22Rv1 (cell line): ENCODE results near the gene BMPER.

Source experiments
- ZFX ChIP-seq: fragments of 450-650 bp; IDR thresholded peaks from 2 replicates; pipeline ENCODE4 v1.6.1; 2017; ENCODE audit warnings: antibody characterized with exemption, borderline replicate concordance
- TF ChIP-seq, protein P1 (sequence below): fragments of 450-650 bp; IDR thresholded peaks from 2 replicates; pipeline ENCODE4 v1.5.1; 2017; ENCODE audit warnings: mild to moderate bottlenecking

DNA sequence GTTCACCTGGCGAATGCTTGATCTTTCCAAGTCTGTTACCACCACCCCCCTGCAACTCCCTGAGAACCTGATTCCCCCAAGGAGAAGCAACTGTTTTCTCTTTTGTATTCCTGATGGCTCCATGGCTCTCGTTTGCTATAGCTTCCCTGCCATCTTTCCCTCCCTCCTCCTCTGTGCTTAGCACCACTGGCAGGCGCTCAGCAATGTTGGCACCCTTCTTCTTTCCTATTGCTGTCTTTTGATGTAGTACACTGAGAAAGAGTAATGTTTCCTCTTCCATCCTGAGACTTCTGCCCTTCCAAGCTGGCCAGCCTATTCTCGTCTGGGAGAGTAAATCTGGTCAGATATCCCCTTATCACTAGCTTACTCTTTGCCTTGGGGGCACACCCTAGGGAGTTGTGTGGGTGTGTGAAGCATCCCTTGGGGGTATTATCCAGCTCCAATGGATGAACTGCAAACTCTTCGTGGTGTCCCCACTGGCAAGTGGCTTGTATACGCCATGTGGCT, 74.0 kb downstream of the BMPER start:
- TF ChIP-seq, protein P1, sequence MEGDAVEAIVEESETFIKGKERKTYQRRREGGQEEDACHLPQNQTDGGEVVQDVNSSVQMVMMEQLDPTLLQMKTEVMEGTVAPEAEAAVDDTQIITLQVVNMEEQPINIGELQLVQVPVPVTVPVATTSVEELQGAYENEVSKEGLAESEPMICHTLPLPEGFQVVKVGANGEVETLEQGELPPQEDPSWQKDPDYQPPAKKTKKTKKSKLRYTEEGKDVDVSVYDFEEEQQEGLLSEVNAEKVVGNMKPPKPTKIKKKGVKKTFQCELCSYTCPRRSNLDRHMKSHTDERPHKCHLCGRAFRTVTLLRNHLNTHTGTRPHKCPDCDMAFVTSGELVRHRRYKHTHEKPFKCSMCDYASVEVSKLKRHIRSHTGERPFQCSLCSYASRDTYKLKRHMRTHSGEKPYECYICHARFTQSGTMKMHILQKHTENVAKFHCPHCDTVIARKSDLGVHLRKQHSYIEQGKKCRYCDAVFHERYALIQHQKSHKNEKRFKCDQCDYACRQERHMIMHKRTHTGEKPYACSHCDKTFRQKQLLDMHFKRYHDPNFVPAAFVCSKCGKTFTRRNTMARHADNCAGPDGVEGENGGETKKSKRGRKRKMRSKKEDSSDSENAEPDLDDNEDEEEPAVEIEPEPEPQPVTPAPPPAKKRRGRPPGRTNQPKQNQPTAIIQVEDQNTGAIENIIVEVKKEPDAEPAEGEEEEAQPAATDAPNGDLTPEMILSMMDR, result no peak
- TF ChIP-seq ZFX, result no peak
